Measurements from ENCODE around the gene FBXO42. TPM values are rescaled to one million over a fixed set of nuclear protein-coding genes. Genes with fewer than 3 reads are reported as not detected.
"Not testable (repeated sequence)": the region's sequence is repeated elsewhere in the genome, so short reads cannot be mapped to it uniquely, and the experiment has no call there.

FBXO42 gene
- total and polyA plus RNA-seq, 4 donors, result 22.8 to 29.2 (median 27.5) TPM

DNA sequence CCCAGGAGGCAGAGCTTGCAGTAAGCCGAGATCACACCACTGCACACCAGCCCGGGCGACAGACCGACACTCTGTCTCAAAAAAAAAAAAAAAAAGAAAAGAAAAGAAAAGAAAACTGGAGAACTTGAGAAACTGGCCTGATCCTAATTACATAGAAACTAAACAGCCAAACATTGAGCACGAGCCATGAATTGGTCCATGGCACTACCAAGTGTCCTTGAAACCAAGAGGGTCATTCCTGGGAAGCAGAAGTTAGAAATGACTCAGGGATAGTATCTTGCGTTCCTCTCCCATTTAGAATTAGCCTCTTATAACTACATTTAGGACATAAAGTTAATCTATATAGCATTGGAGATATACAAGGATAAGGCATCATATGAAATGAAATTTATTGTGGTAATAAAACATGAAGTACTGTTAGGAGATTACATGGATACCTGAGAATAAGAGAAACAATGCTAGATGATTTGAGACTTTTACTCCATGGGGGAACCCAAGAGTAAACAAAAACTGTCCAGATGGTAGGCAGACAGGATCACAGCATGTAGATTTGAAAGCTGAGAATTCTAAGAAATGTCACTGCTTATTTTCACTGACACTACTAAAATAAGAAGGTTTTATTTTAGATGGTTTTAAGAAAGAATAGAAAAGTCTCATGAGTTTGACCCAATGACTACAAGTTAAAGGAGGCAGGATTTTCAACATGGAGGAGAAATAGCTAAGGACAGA is 75.8 kb downstream of the FBXO42 start:
- peak in 1 of 6 donors; percentile 51 for DNase-seq (ENCODE audit: low read depth in 4 of 6, low spot score in 6 of 6)
- H3K27me3 ChIP-seq (ENCODE audit: control insufficient read depth, insufficient read depth, low read length), result no peaks in the 10 kb centered on the region
- H3K36me3 ChIP-seq (ENCODE audit: control insufficient read depth, insufficient read depth, low read length), result peaks cover 3% of the 10 kb centered on the region
- H3K9me3 ChIP-seq (ENCODE audit: control insufficient read depth, insufficient read depth, low read length), result no peaks in the 10 kb centered on the region
- H3K27ac ChIP-seq (ENCODE audit: low read depth, low read length), result no peak overlapping the region
- H3K4me1 ChIP-seq (ENCODE audit: control insufficient read depth, insufficient read depth, low read length), result no peaks in the 10 kb centered on the region
- H3K4me3 ChIP-seq (ENCODE audit: low read depth, low read length), result no peak overlapping the region
- WGBS (ENCODE audit: insufficient coverage), result no CpG with 5 or more reads among the region's 6 CpGs

DNA sequence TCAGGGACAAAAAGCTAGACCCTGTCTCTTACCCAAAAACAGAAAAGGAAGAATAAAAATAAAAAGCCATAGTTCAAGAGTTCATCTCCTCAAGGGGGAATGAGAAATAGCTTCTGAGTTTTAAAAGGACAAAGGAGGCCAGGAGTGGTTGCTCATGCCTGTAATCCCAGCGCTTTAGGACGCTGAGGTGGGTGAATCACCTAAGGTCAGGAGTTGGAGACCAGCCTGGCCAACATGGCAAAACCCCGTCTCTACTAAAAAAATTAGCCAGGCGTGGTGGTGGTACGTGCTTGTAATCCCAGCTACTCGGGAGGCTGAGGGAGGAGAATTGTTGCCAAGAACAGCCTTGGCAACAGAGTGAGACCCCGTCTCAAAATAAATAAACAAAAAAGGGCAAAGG is 76.7 kb downstream of the FBXO42 start:
- Histone ChIP-seq H3K36me3 (ENCODE audit: control insufficient read depth, insufficient read depth, low read length) (peaks cover 3% of the 10 kb centered on the region), H3K4me1 (ENCODE audit: control insufficient read depth, insufficient read depth, low read length) (no peaks in the 10 kb centered on the region), H3K4me3 (ENCODE audit: low read depth, low read length) (no peak overlapping the region), H3K27me3 (ENCODE audit: control insufficient read depth, insufficient read depth, low read length) (no peaks in the 10 kb centered on the region), H3K27ac (ENCODE audit: low read depth, low read length) (no peak overlapping the region), H3K9me3 (ENCODE audit: control insufficient read depth, insufficient read depth, low read length) (no peaks in the 10 kb centered on the region)
- 98% methylated on average over 5 of the region's 7 CpGs for WGBS (ENCODE audit: insufficient coverage)
- DNase-seq (ENCODE audit: low read depth in 4 of 6, low spot score in 6 of 6), result no peak

DNA sequence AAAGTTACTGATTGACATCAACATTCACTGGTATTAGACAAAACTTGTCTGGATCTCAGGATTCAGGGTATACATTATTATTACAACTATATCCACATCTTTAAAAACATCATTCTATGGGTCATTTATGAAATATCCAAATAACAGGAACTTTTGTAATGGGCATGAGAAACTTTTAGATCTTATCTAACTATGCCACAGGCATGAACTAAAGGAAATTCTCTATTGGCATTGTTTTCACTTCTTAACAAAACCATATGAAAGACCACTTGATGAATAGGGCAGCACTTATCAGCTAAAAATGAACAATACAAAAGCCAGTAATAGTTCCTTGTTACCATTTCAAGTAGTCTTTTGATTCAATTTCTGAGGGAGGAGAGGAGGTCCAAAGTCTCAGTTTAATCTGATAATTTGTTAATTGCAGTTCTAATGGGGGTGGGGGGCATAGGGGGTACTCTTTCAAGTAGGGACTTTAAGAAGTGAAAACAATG is 84.5 kb downstream of the FBXO42 start:
- Histone ChIP-seq H3K27me3 (ENCODE audit: control insufficient read depth, insufficient read depth, low read length) (no peaks in the 10 kb centered on the region), H3K27ac (ENCODE audit: low read depth, low read length) (no peak overlapping the region), H3K4me3 (ENCODE audit: low read depth, low read length) (no peak overlapping the region), H3K9me3 (ENCODE audit: control insufficient read depth, insufficient read depth, low read length) (no peaks in the 10 kb centered on the region), H3K36me3 (ENCODE audit: control insufficient read depth, insufficient read depth, low read length) (peaks cover 3% of the 10 kb centered on the region), H3K4me1 (ENCODE audit: control insufficient read depth, insufficient read depth, low read length) (no peaks in the 10 kb centered on the region)
- no peak for DNase-seq (ENCODE audit: low read depth in 4 of 6, low spot score in 6 of 6)

DNA sequence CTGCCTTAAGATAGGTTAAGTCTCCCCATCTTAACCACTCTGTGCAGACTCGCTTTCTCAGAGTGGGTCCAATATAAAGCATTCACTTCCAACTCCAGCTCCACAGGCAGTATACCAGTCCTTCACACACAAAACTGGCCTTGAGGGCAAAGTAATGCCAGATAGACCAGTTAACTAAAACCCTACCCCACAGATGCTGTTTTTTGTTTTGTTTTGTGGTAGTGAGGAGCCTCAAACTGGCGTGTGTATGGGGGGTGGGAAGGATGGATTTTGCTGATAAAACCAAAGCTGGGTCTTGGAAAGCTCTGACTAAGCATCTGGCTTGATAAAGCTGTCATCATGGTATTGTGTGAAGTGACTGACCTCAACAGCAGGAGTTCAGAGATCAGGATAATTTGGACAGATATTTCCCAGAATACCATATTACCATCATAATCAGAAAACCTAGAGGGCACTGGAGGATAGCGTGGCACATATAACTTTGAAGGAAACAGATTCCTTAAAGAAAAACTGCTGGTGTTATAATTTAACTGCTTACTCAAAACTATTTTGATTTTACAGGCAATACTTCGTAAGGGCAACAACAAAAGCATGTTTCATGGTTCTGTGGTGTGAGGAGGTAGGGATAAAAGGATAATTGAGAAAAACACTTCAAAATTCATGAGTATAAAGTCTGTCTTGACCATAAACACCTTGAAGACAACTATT is 85.7 kb downstream of the FBXO42 start:
- WGBS (ENCODE audit: insufficient coverage), result 100% methylated on average over 1 of the region's 4 CpGs
- no peaks in the 10 kb centered on the region for H3K4me1 ChIP-seq (ENCODE audit: control insufficient read depth, insufficient read depth, low read length)
- H3K27ac ChIP-seq (ENCODE audit: low read depth, low read length), result no peak overlapping the region
- H3K9me3 ChIP-seq (ENCODE audit: control insufficient read depth, insufficient read depth, low read length), result no peaks in the 10 kb centered on the region
- H3K4me3 ChIP-seq (ENCODE audit: low read depth, low read length), result no peak overlapping the region
- DNase-seq (ENCODE audit: low read depth in 4 of 6, low spot score in 6 of 6), result no peak
- peaks cover 3% of the 10 kb centered on the region for H3K36me3 ChIP-seq (ENCODE audit: control insufficient read depth, insufficient read depth, low read length)
- no peaks in the 10 kb centered on the region for H3K27me3 ChIP-seq (ENCODE audit: control insufficient read depth, insufficient read depth, low read length)

DNA sequence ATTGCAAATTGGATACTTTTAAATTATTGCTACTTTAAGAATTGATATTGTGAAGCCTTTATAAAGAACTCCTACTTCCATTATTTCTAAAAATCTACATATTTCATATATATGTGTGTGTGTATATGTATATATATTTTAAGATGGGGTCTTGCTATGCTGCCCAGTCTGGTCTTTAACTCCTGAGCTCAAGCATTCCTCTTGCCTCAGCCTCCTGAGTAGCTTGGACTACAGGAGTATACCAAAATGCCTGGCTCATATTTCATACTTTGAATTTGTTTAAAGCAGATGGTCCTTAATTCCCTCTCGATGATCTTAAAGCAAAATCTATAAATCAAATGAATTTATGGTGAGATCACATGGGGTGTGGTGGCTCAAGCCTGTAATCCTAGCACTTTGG is 90.2 kb downstream of the FBXO42 start:
- H3K4me3 ChIP-seq (ENCODE audit: low read depth, low read length), result no peak overlapping the region
- no CpG with 5 or more reads among the region's 1 CpG for WGBS (ENCODE audit: insufficient coverage)
- no peaks in the 10 kb centered on the region for H3K36me3 ChIP-seq (ENCODE audit: control insufficient read depth, insufficient read depth, low read length)
- no peaks in the 10 kb centered on the region for H3K4me1 ChIP-seq (ENCODE audit: control insufficient read depth, insufficient read depth, low read length)
- no peaks in the 10 kb centered on the region for H3K27me3 ChIP-seq (ENCODE audit: control insufficient read depth, insufficient read depth, low read length)
- DNase-seq (ENCODE audit: low read depth in 4 of 6, low spot score in 6 of 6), result no peak
- H3K27ac ChIP-seq (ENCODE audit: low read depth, low read length), result no peak overlapping the region
- no peaks in the 10 kb centered on the region for H3K9me3 ChIP-seq (ENCODE audit: control insufficient read depth, insufficient read depth, low read length)

DNA sequence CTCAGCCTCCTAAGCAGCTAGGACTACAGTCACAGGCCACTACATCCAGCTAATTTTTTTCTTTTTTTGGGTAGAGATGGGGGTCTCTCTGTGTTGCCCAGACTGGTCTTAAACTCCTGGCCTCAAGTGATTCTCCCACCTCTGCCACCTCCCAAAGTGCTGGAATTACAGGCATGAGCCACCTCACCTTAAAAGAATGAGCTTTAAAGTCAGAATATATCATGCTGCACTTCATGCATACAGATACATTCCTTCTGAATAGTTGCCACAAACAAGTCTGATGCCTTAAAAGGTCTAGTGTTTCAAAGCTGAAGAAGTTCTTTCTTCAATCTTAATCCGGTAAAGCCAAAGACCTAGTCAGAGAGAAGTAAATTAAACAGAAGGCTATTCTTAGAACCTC is 91.5 kb downstream of the FBXO42 start:
- Histone ChIP-seq H3K27me3 (ENCODE audit: control insufficient read depth, insufficient read depth, low read length) (no peaks in the 10 kb centered on the region), H3K27ac (ENCODE audit: low read depth, low read length) (no peak overlapping the region), H3K9me3 (ENCODE audit: control insufficient read depth, insufficient read depth, low read length) (no peaks in the 10 kb centered on the region), H3K4me3 (ENCODE audit: low read depth, low read length) (no peak overlapping the region), H3K4me1 (ENCODE audit: control insufficient read depth, insufficient read depth, low read length) (no peaks in the 10 kb centered on the region), H3K36me3 (ENCODE audit: control insufficient read depth, insufficient read depth, low read length) (no peaks in the 10 kb centered on the region)
- DNase-seq (ENCODE audit: low read depth in 4 of 6, low spot score in 6 of 6), result no peak
- no CpG with 5 or more reads among the region's 1 CpG for WGBS (ENCODE audit: insufficient coverage)

DNA sequence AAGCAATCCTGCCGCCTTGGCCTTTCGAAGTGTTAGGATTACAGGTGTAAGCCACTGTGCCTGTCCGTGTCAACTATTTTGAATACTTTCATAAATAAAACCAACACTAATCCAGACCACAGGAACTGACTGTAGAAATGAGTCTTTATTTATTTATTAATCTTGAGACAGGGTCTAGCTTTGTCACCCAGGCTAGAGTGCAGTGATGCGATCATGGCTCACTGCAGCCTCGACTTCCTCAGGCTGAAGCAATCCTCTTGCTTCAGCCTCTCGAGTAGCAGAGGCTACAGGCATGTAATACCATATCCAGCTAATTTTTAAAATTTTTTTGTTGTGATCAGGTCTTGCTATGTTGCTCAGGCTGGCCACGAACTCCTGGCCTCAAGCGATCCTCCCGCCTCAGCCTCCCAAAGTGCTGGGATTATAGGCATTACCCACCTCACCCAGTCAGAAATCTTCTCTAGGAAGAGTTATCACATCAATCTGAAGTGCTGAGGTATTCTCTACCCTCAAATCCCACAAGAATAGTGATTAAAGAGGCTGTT is 93.6 kb downstream of the FBXO42 start:
- Histone ChIP-seq H3K27ac (ENCODE audit: low read depth, low read length) (no peak overlapping the region), H3K36me3 (ENCODE audit: control insufficient read depth, insufficient read depth, low read length) (peaks cover 8% of the 10 kb centered on the region), H3K9me3 (ENCODE audit: control insufficient read depth, insufficient read depth, low read length) (no peaks in the 10 kb centered on the region), H3K27me3 (ENCODE audit: control insufficient read depth, insufficient read depth, low read length) (no peaks in the 10 kb centered on the region), H3K4me1 (ENCODE audit: control insufficient read depth, insufficient read depth, low read length) (no peaks in the 10 kb centered on the region), H3K4me3 (ENCODE audit: low read depth, low read length) (no peak overlapping the region)
- DNase-seq (ENCODE audit: low read depth in 4 of 6, low spot score in 6 of 6), result no peak
- WGBS (ENCODE audit: insufficient coverage), result 100% methylated on average over 2 of the region's 9 CpGs

DNA sequence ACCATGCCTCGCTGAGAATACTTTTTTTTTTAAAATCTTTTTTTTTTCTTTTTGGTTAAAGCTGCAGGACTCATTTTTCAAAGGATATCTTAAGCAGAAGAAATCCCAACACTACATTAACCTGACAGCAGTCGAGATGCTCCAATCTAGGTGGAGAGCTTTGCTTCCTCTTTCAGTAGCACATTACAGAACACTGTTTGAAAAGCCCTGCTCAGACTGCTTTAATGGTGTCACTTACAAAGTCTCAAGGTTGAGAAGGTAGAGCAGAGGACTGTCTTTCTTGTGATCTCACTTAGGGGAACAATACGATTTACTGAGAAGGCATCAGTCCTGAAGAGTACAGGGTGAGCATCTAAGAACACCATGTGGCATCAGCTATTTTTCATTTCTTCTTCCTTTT is 94.3 kb downstream of the FBXO42 start:
- Histone ChIP-seq H3K9me3 (ENCODE audit: control insufficient read depth, insufficient read depth, low read length) (no peaks in the 10 kb centered on the region), H3K4me3 (ENCODE audit: low read depth, low read length) (no peak overlapping the region), H3K27ac (ENCODE audit: low read depth, low read length) (no peak overlapping the region), H3K4me1 (ENCODE audit: control insufficient read depth, insufficient read depth, low read length) (no peaks in the 10 kb centered on the region), H3K36me3 (ENCODE audit: control insufficient read depth, insufficient read depth, low read length) (peaks cover 12% of the 10 kb centered on the region), H3K27me3 (ENCODE audit: control insufficient read depth, insufficient read depth, low read length) (no peaks in the 10 kb centered on the region)
- DNase-seq (ENCODE audit: low read depth in 4 of 6, low spot score in 6 of 6), result no peak
- 100% methylated on average over 2 of the region's 3 CpGs for WGBS (ENCODE audit: insufficient coverage)

DNA sequence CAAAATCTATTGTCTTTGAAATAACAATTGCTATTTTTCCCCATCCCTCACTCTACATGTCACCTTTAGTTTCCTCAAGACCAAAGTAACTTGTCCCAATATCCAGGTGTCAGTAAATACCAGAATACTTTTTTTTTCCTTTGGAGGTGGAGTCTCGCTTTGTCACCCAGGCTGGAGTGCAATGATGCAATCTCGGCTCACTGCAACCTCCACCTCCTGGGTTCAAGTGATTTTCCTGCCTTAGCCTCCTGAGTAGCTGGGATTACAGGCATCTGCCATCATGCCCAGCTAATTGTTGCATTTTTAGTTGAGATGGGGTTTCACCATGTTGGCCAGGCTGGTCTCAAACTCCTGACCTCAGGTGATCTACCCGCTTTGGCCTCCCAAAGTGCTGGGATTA is 94.7 kb downstream of the FBXO42 start:
- not testable (repeated sequence) for H3K27me3 ChIP-seq (ENCODE audit: control insufficient read depth, insufficient read depth, low read length); H3K4me3 ChIP-seq (ENCODE audit: low read depth, low read length); DNase-seq (ENCODE audit: low read depth in 4 of 6, low spot score in 6 of 6); H3K27ac ChIP-seq (ENCODE audit: low read depth, low read length); H3K4me1 ChIP-seq (ENCODE audit: control insufficient read depth, insufficient read depth, low read length); H3K9me3 ChIP-seq (ENCODE audit: control insufficient read depth, insufficient read depth, low read length)
- WGBS (ENCODE audit: insufficient coverage), result no CpG with 5 or more reads among the region's 3 CpGs
- H3K36me3 ChIP-seq (ENCODE audit: control insufficient read depth, insufficient read depth, low read length), result peaks cover 12% of the 10 kb centered on the region

DNA sequence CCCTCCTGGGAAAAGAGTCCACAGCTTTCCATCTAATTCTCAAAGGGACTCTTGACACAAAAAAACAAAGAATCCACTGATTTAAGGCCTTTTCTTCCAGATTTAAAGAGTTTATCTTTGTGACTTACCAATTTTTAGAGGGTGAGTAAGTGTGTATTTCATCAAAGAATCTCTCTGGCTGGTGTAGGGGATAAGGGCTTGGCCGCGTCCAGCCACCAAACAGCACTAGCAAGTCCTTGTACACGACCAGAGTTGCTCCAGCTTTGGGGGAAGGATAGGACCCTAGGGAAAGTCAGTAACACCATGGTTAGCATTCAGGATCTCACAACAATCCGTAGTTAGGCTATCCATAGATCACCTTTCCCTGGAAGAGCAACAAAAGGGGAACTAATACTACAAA is 95.8 kb downstream of the FBXO42 start:
- WGBS (ENCODE audit: insufficient coverage), result no CpG with 5 or more reads among the region's 4 CpGs
- H3K9me3 ChIP-seq (ENCODE audit: control insufficient read depth, insufficient read depth, low read length), result no peaks in the 10 kb centered on the region

More for the DNA sequence above, 95.8 kb downstream of the FBXO42 start:
- Histone ChIP-seq H3K27ac (ENCODE audit: low read depth, low read length) (no peak overlapping the region), H3K36me3 (ENCODE audit: control insufficient read depth, insufficient read depth, low read length) (peaks cover 17% of the 10 kb centered on the region), H3K4me1 (ENCODE audit: control insufficient read depth, insufficient read depth, low read length) (no peaks in the 10 kb centered on the region), H3K4me3 (ENCODE audit: low read depth, low read length) (no peak overlapping the region), H3K27me3 (ENCODE audit: control insufficient read depth, insufficient read depth, low read length) (no peaks in the 10 kb centered on the region)
- DNase-seq (ENCODE audit: low read depth in 4 of 6, low spot score in 6 of 6), result no peak

All from spinal cord (tissue), 10 donors.